ENCODE data around the gene CSHL1.
"Not testable (repeated sequence)": the region's sequence is repeated elsewhere in the genome, so short reads cannot be mapped to it uniquely, and the experiment has no call there.

The CSHL1 gene

DNA sequence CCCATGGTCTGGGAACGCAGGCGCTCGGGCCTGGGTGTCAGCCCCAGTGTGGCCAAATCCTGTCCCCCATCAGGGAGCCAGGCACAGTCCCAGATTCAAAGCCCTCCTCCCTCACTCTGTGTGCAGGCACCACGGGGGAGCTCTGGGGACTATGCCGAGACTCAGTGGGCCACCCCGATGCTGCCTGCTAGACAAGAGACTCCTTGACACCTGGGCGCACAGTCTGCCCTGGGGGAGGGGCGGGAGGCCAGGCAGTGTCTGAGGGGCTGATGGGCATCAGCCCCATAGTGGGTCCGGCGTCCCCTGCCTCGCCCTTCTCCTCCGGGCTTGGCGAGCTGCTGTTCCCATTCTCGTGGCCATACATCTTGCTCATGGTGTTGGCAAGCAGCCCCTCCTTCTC lies 29.5 kb upstream of the CSHL1 start:
- DNase-seq (ENCODE audit: low read depth in 2 of 2): no peak

DNA sequence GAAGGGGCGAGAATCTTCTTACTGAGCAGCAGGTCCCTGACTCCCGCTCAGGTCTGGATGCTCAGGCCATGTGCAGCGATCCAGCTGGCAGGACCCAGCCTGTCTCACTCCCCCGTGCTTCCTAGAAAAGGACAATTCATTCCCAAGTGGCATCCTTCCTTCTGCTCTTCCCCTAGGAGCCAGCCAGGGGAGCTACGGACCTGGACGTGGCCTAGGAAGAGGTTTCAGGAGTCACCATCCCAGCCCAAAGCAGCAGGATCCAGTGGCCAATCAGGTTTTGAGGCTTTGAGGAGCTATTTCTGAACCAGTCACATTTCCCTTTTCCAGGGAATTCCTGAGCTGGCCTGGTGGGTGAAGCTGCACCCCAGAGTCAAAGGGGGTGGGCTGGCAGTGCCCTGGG lies 28.8 kb upstream of the CSHL1 start:
- no peak for DNase-seq (ENCODE audit: low read depth in 2 of 2)

GRCh38 chr17:63939401-63939800 lies 28.3 kb upstream of the CSHL1 start:
- no peak for DNase-seq (ENCODE audit: low read depth in 2 of 2)

DNA sequence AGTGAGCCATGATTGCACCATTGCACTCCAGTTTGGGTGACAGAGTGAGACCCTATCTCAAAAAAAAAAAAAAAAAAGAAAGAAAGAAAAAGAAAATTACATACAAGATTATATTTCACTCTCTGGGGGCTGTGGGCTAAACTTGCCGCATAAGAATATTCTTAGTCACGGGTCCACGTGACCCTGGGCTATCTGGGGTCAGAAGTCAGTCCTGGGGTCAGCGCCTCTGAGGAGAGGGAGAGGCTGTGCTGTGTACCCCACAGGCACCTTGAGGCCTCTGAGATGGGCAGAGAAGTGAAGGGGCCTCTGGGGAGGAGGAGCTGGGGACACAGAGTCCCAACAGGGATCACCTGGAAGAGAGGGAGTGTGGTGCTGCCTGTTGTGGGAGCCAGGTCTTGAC lies 26.9 kb upstream of the CSHL1 start:
- DNase-seq (ENCODE audit: low read depth in 2 of 2): no peak

GRCh38 chr17:63937319-63937718 lies 26.3 kb upstream of the CSHL1 start:
- no peak for DNase-seq (ENCODE audit: low read depth in 2 of 2)

DNA sequence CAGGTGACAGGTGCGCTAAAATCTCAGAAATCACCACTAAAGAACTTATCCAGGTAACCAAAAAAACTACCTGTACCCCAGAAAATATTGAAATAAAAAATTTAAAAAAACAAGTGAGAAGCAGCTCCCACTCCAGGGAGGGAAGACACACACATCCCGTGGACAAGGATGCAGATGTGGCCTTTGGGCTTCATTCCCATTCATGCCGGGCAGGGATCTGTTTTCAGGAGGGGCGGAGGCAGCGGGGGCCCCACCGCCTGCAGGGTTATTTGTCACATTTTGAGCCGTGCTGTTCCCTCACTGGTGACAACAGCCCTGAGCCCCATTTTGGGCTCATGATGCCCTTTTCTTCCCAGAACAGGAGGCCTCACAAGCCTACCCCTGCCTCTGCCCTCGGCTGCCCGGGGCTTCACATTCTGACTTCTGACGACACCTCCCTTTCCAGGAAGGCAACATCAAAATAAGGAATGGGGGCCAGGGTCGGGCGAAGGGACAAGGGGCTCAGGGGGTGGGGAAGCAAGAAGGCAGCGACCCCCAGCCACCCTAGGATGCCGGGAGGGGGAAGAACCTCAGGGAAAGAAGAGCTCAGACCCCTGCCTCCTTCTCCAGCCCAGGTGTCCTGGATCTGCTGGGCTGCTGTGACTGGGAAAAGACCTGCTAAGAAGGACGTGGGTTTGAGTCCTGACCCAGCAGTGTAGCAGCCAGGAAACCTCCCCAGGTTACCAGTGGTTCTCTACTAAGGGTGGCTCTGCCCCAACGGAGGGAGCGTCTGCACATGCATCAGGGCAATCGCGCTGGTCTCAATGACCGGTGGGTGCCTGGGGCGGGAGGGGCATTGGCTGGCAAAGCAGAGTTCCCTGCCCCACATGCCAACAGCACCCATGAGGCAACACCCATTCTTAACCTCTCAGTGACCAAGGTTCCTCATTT lies 23.4 kb upstream of the CSHL1 start:
- no peak for DNase-seq (ENCODE audit: low read depth in 2 of 2)

GRCh38 chr17:63933598-63933997 lies 22.5 kb upstream of the CSHL1 start:
- DNase-seq (ENCODE audit: low read depth in 2 of 2): no peak

DNA sequence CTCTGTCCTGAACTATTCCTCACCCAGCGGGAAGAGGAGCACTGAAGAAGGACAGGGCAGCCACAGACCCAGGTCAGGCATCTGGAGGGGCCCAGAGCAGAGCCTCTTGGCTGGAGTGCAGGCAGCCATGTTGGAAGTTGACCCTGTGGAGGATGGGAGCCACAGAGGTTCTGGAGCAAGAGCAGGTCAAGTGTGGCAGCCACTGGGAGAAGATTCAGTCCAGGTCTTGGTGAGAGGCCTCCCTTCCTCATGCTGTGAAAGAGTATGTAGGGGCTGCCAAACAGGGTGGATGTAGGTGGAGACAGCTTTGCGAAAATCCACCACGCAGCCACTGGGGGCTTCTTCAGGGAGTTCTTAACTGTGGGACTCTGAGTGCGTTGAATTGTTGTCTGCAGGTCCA lies 21.7 kb upstream of the CSHL1 start:
- no peak for DNase-seq (ENCODE audit: low read depth in 2 of 2)

- DNase-seq (ENCODE audit: low read depth in 2 of 2): no peak
Measured at GRCh38 chr17:63931981-63932561, 21.0 kb upstream of the CSHL1 start, which contains the start of gene CD79B. CD79B (minus strand) TSS chr17:63932331; CDS start chr17:63932261, 70 bp downstream.

GRCh38 chr17:63930951-63931575 lies 20.0 kb upstream of the CSHL1 start:
- DNase-seq (ENCODE audit: low read depth in 2 of 2): peak in 1 of 2 donors; percentile 29

GRCh38 chr17:63929860-63930766 lies 19.1 kb upstream of the CSHL1 start:
- no peak for DNase-seq (ENCODE audit: low read depth in 2 of 2)

GRCh38 chr17:63928966-63929695 lies 18.1 kb upstream of the CSHL1 start:
- DNase-seq (ENCODE audit: low read depth in 2 of 2): no peak

GRCh38 chr17:63928172-63928666 lies 17.2 kb upstream of the CSHL1 start:
- DNase-seq (ENCODE audit: low read depth in 2 of 2): no peak

GRCh38 chr17:63927464-63928171 lies 16.6 kb upstream of the CSHL1 start:
- no peak for DNase-seq (ENCODE audit: low read depth in 2 of 2)

DNA sequence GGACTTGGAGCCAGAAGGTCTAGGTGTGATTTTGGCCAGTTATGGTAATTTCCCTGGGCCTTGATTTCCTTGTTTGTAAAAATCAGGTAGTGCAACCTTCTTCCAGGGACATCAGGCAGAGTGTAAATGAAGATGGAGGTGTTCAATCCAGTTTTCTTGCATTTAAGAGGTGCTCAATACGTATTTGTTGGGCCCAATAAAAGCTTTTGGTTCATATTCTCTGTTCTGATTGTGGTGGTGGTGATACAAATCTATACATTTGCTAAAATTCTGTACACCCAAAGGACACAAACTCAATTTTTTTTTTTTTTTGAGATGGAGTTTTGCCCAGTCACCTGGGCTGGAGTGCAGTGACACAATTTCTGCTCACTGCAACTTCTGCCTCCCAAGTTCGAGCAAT lies 15.1 kb upstream of the CSHL1 start:
- DNase-seq (ENCODE audit: low read depth in 2 of 2): no peak

GRCh38 chr17:63925615-63926014 lies 14.6 kb upstream of the CSHL1 start:
- no peak for DNase-seq (ENCODE audit: low read depth in 2 of 2)

DNA sequence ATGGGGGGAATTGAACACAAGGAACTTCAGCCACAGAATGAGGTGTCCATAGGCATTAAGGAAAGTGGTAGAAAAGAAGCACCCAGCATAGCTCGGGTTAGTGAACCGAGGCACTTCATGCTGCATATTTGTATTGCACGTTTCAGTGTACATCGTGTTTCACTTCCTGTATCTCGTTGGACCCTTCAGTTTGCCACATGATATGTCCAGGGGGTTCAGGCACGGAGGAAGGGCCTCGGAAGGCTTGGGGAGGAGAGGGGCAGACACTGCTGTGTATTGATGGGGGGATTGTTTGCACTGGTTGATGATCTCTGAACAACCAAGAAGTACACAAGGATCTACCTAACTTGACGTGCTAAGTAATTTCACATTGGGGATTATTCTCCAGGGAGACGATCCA lies 11.3 kb upstream of the CSHL1 start:
- DNase-seq (ENCODE audit: low read depth in 2 of 2): not testable (repeated sequence)

- DNase-seq (ENCODE audit: low read depth in 2 of 2): not testable (repeated sequence)
Measured at GRCh38 chr17:63920779-63921178, 9.7 kb upstream of the CSHL1 start.

- DNase-seq (ENCODE audit: low read depth in 2 of 2): not testable (repeated sequence)
Measured at GRCh38 chr17:63920050-63920449, 9.0 kb upstream of the CSHL1 start.

DNA sequence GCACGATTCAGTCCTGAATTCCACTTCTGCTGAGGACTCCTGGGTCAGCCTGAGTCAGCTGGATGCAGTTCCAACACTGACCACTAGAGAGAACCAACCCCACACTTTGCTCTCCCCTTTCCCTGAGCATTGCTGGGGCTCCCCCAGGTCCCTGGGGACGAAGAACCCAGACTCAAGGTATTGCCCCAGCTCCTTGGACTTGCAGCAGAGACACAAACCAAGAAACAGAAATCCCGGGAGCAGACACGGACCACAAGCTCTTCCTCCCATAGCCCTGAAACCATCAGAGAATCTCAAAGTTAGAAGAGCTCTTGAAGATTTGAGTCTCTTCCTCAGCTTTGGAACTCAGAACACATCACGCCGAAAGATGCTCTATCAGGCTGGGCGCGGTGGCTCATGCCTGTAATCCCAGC lies 8.3 kb upstream of the CSHL1 start:
- peak; percentile 47 to 48 for DNase-seq (ENCODE audit: low read depth in 2 of 2)

Measured in stimulated activated CD4-positive, alpha-beta T cell treated with anti-CD3 and anti-CD28 coated beads, Interleukin-1b, Interleukin-23, amount 100 ng/mL, for 1 hour (primary cell).